Pons (tissue), 1 donor: ENCODE measurements around the gene AK2.

ENCODE experiments used
- DNase-seq: peaks from one replicate; pipeline ENCODE4 v3.0.0-alpha.2; 2016; ENCODE audit warnings: low spot score

Gene AK2

DNA sequence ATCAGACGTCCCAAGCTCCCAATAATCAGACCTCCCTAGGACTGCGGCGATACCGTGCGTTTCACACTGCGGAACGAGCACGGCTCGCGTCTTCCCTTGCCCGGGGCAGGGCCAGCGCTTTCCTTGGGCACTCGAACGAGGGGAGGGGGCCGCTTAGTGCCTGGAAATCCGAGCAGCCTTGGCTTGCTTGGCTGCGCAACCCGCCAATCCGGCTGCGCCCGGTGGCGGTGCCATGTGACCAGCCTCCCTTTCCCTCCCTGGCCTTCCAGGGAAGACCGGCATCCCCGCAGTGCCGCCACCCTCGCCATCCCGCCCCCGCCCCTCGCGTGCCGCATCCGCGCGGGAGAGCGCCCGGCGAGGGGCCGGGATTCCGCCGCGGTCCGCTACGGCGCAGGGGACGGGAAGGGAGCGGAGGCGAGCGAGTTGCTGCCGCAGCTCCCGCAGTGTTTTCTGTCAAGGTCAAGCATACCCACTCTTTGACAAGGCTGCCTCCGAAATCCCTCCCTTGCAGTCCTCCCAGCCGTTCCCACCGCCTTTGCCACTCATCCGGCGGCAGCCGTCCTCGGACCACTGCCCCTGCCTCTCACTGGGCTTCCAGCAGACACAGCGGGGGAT, 63.8 kb downstream of the AK2 start:
- DNase-seq, result peak; percentile 66

DNA sequence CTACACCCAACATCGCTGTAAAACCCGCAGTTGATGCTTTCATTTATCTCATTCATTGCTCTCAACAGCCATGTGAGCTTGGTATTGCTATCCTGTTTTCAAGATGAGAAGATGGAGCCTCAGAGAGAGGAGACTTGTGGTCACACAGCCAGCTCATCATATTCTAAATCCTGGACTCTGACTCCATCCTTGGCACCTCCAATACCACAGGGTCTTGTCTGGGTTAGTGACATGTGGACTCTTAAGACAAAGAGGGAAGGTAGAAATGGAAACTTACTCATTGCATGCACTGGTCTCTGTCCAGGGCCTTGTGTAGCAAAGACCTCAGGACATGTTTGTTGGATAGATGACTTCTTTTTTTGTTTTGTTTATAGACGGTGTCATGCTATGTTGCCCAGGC, 65.1 kb downstream of the AK2 start:
- no peak for DNase-seq

DNA sequence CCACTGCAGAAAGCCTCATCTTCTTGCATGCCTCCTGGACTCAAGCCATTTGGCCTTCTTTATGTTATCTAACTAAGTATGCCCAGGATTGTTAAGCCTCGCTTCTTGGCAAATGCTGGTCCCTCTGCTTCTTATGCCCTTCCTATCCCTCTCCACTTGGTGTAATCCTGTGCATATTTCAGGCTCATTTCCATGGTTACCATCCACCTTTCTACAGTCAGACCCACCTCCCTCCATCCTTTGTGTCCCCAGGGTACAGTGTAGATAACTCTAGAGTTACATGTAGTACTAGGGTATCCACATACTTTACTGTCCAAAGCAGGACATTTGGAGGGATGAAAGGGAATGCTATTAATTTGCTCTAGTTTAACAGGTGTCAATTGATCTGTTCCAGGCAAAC, 65.5 kb downstream of the AK2 start:
- no peak for DNase-seq

DNA sequence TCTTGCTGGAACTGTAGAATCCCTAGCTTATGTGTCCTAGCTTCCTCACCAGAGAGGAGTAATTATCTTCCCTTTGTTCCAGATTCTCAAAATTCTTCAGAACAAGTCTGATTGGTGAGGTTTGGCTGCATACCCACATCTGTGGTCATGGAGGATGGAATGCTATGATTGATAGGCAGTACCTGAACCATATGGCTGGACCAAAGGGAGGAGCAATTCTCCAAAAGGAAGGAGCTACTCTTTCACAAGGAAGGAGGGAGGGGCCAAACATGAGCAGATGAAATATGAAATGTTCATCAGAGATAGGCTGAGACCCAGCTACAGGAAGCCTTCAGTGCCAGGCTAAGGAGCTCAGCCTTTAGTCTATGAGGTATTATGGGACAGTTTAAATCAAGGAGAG, 67.1 kb downstream of the AK2 start:
- DNase-seq, result no peak

DNA sequence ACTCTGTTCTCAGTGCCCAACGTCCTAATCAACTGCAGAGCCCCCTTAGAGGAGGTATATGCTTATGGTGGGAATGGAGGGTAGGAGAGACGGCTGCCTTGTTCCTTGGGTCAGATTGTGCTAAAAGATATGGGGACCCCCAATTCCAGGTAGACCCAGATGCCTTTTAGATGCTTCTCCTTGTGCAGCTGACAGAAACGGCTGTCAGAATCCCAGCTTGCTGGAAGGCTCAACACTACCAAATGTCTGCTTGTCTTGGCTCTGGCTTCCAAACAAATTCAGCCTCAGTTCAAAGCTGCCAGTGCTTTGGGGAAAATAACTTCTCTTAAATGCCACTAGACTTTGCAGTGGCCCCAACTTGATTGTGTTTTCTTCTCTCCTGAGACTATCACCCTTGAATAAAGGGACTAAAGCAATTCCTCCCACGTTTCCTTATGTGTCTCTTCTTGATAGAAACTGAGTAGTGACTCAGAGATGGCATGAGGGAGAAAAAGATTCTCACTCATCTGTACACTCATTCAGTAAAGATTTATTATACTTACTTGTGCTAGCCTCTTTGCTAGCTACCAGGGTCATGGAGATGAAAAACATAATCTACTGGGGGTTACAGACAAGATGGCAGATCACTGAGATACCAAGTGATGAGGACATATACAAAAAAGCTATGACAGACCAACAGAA, 68.7 kb downstream of the AK2 start:
- DNase-seq, result no peak

DNA sequence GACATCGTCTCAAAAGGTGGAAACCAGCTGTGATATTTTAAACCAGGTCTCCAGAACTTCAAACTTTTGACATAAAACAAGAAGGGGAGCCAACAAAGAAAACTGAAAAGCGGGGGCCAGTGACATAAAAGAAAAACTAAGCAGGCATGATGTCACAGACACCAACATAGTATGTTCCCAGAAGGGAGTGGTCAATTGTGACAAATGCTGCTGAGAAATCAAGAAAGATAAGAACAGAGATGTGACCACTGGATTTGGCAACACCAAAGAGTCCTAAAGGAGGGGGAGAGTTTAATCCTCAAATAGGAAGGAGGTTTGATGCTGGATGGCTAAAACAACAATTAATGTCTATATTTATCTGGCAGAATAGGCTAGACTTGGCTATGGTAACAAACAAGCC, 69.8 kb downstream of the AK2 start:
- DNase-seq, result no peak

DNA sequence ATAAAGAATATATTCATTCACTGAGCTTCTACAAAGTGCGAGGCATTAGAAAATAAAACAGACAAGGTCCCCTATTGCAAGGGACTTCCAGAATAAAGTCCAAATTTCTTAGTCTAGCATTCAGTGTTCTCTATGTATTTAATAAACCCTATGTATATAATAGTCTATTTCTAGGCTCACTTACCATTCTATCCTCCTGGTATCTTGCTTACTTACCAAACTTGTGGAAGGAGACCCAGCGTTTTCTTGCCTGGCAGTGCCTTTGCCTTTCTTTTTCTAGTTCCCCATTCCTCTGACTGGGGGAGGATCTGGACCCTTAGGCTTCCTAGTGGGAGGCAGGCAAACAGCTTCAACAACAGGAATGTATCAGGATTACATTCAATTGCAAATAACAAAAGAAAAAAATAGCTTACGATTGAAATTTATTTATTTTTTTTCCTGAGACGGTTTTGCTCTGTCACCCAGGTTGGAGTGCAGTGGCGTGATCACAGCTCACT, 71.4 kb downstream of the AK2 start:
- no peak for DNase-seq

DNA sequence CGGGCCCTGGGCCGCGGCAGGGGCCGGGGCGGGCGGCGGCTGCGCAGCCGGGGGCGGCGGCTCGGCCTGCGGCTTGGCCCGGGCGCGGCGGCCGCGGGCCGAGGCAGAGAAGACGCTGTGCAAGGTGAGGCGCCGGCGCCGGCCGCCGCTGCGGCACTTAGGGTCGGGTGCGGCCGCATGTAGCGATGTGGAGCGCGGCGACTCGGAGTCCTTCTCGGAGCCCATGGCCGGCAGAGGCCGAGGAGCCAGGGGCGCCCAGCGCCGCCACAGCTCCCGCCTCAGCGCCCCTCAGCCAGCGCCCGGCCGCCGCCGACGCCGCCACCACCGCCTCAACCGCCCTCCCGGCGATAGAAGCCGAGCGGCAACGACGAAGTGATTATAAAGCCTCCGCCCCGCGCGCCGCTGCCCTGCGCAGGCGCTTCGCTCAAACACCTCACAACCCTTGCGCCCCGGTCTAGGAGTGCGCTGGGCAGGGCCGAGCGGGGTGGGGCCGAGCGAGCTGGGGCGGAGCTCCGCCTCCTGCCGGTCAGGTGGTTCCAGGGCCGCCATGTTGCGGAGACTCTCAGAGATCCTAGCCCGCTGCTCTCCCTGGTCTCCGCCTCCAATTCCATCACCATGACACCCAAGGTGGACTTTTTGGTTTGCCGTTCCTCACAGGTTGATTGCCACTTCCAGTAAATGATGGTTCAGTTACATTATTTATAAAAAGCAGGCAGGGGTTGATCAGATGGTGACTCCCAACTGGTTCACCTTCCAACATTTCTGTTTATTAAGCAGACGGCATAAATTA, 72.0 kb downstream of the AK2 start, which contains the start of gene RNF19B:
Gene RNF19B (minus strand): TSS at position 349 of the 790 bp plus-strand sequence. CDS start 124 bp downstream, at position 225.
- DNase-seq, result peak; percentile 91

DNA sequence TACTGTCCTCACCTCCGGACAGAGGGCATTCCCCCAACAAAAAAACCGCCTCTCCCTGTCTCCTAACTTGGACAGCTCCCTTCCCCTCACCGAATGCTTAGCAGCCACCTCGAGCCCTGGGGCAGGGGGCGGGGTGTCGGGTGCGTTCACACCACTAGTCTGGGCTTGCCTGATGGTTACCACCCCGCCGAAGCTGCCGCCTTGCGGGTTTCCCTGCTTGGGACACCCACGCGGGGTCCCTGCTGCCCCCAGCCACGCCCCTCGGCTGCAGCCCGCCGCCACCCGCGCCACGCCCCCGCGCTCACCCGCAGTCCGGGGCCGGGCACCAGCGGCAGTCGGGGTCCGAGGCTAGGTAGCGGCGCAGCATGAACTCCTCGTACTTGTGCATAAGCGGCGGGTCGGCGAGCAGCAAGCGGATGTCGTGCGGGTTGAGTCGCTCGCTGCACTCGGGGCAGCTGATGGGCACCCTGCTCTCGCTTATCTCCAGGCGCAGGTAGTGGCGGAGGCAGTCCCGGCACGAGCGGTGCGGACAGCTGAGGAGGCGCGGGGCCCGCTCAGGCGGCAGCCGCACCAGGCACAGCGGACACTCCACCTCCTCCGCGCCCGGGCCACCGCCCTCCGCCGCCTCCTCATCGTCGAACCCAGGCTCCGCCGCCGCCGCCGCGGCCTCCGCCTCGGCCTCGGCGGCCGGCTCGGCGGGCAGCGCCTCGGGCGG, 72.8 kb downstream of the AK2 start:
- DNase-seq, result no peak

DNA sequence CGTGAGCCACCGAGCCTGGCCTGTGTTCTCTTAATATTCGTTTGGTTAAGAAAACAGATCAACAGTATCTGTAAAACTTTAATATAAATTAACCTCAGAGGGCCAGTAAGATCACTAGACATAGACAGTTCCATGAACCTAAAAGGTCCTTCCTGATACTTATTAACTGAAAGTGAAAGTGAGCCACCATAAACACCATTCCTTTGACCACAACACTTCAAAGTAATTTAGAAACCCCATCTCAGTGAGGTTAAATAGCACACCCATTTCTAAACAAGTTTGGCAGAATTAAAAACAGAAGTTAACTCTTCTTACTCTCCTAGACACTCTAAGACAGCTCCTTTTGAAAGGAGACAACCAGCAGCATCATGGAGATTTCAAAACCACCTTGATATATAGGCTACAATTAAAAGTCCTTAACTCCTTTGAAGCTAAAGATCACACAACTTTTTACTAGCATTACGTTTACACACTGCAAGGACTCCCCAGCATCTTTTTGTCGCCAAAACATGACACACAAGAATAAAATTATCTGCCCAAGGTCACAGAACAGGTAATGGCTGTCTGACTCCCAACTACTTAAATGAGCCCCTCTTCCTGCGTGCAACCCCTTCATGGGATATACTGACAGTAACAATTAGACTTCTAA, 74.3 kb downstream of the AK2 start:
- DNase-seq, result no peak

DNA sequence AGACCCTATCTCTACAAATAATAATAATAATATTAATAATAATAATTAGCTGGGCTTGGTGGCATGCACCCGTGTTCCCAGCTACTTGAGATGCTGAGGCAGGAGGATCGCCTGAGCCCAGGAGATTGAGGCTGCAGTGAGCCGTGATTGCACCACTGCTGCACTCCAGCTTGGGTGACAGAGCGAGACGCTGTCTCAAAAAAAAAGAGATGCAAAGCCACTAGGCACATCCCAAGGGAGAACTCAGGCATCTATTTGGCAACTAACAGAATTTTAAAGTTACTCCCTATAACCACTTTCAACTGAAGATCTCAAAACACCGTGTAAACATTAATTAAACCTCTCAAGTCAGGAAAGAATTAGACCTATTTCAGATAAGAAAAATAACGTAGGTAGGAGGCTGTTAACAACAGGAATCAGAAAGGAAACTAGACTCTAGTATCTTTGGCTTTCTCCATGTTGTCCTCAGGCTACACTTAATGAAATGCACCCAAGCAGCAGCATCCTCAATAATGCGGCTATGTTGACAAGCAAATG, 75.8 kb downstream of the AK2 start:
- no peak for DNase-seq

DNA sequence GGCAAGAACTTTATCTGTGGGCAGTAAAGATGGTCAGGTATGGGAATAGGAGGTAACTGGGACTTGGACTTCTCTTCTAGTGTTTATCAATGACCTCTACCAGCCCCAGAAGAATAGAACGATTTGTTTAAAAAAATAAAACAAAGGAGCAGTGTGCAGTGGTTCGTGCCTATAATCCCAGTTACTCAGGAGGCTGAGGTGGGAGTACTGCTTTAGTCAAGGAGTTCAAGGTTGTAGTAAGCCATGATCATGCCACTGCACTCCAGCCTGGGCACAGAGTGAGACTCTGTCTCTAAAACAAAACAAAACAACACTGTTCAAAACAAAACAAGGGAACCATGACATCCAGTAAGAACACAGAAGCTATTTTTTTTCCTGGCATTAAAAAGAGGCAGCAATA, 76.3 kb downstream of the AK2 start:
- DNase-seq, result no peak

DNA sequence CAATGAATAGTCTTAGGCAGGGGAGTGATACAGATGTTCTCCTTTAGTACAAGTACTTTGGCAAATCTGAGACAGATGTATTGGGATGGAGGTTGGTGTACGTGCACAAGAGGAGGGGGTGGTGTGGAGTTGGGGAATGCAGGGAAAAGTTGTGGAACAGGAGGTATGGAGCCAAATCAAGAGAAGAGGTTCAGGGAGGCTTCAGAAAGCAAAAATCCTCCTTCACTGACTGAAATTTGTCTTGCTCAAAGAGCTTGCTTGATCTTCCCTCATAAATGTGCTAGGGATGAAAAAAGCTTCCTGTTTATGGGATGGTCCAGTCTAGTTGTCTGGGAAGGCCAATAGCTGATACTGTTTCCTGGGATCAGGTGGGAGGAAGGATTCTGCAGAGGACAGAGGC, 77.9 kb downstream of the AK2 start:
- no peak for DNase-seq
